Testis (tissue), 3 donors: ENCODE data around the gene ARSI. TPM values are rescaled to one million over a fixed set of nuclear protein-coding genes. Genes with fewer than 3 reads are reported as not detected.

ENCODE experiments used
- DNase-seq: peaks from one replicate; pipeline ENCODE4 v3.0.0-alpha.2; 2019
- H3K27ac ChIP-seq, 2 donors: fragments of 200-600 bp; sonication (generic); one replicate each; pipeline ENCODE4 v1.5.1; 2019
- H3K27me3 ChIP-seq: fragments of 200-600 bp; sonication (generic); one replicate; pipeline ENCODE4 v1.5.1; 2019
- H3K36me3 ChIP-seq: fragments of 200-600 bp; sonication (generic); one replicate; pipeline ENCODE4 v1.5.1; 2017; ENCODE audit warnings: low read depth; ENCODE audit errors: missing control alignments
- H3K4me1 ChIP-seq: fragments of 200-600 bp; sonication (generic); one replicate; pipeline ENCODE4 v1.5.1; 2019
- H3K4me3 ChIP-seq, 2 donors: fragments of 200-600 bp; sonication (generic); one replicate each; pipeline ENCODE4 v1.5.1; 2017 to 2019
- H3K9me3 ChIP-seq: fragments of 200-600 bp; sonication (generic); one replicate; pipeline ENCODE4 v1.5.1; 2017
- CTCF ChIP-seq, 3 experiments: fragments of 450-650 bp in 2 of 3; fragments of 200-600 bp in 1 of 3; sonication (generic) in 1 of 3; IDR thresholded peaks; one replicate each; pipeline ENCODE4 v1.5.1; 2016 to 2019; ENCODE audit warnings: antibody characterized with exemption in 3 of 3, mild to moderate bottlenecking in 2 of 3, moderate library complexity in 1 of 3
- POLR2A ChIP-seq: fragments of 450-650 bp; IDR thresholded peaks from one replicate; pipeline ENCODE4 v1.6.1; 2017; ENCODE audit warnings: antibody characterized with exemption, mild to moderate bottlenecking, moderate library complexity
- WGBS, 2 donors: methylation state at CpG; one replicate each; pipeline ENCODE4 v1.1.5; 2018; 5-methylcytosine and 5-hydroxymethylcytosine counted together
- intact Hi-C: fragments of 100-400 bp; cut with DNase I; formaldehyde crosslinking; loops from one replicate; pipeline ENCODE4 v1.15.1; 2023; ENCODE audit warnings: low total_unique reads
- polyA plus RNA-seq: library from polyadenylated mRNA; stranded (reverse); fragments of 350-450 nt; fragmentation: Illumina TruSeq; extraction: RNeasy Lipid Tissue Mini Kit (QIAGEN cat#74804); gene quantifications from one replicate; pipeline ENCODE4 v1.2.3, GENCODE V29; 2014; ENCODE audit warnings: low read depth, low replicate concordance; ENCODE audit not compliant: insufficient read depth
- total RNA-seq, 2 donors: library from RNA; depleted of rRNA; stranded (reverse); fragments of >200 nt; gene quantifications; one replicate each; pipeline ENCODE4 v1.2.3, GENCODE V29; 2016

The ARSI gene
- total and polyA plus RNA-seq, 3 donors from 2014 or later, result 0.79 to 0.93 (median 0.92) TPM

GRCh38 chr5:150323819-150324218 is 21.1 kb upstream of the ARSI start:
- DNase-seq, result no peak
- WGBS, 2 donors, result 84 to 91% methylated on average over 8 of the region's 8 CpGs
- intact Hi-C loops, result no loop called here

DNA sequence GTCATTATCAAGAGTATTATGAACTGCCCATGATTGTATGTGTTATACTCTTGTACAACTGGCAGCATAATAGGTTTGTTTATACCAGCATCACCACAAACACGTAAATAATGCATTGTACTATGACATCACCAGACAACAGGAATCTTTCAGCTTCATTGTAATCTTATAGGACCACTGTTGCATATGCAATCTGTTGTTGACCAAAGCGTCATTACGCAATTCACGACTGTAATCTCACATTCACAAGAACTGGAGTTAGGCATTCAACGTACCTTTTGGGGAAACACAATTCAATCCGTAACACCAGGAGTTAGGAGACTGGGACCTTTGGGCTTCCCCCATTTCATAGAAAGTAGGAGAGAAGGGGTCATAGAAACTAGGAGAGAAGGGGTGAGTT is 20.4 kb upstream of the ARSI start:
- Histone ChIP-seq H3K4me1 (no peaks in the 10 kb centered on the region), H3K4me3 (no peak overlapping the region), H3K27ac (no peak overlapping the region), H3K9me3 (no peaks in the 10 kb centered on the region), H3K27me3 (no peaks in the 10 kb centered on the region), H3K36me3 (no peaks in the 10 kb centered on the region)
- intact Hi-C loops, result no loop called here
- DNase-seq, result no peak
- 93 to 94% methylated on average over 6 of the region's 6 CpGs for WGBS, 2 donors
- no peak for TF ChIP-seq POLR2A
- TF ChIP-seq CTCF (IDR thresholded peaks at IDR 0.05), result no peak

More at GRCh38 chr5:150323819-150324218, 21.1 kb upstream of the ARSI start:
- Histone ChIP-seq H3K4me1 (no peaks in the 10 kb centered on the region), H3K27ac (no peak overlapping the region), H3K9me3 (no peaks in the 10 kb centered on the region), H3K36me3 (no peaks in the 10 kb centered on the region), H3K27me3 (no peaks in the 10 kb centered on the region), H3K4me3 (no peak overlapping the region)
- TF ChIP-seq POLR2A, result no peak
- no peak for TF ChIP-seq CTCF (IDR thresholded peaks at IDR 0.05)

DNA sequence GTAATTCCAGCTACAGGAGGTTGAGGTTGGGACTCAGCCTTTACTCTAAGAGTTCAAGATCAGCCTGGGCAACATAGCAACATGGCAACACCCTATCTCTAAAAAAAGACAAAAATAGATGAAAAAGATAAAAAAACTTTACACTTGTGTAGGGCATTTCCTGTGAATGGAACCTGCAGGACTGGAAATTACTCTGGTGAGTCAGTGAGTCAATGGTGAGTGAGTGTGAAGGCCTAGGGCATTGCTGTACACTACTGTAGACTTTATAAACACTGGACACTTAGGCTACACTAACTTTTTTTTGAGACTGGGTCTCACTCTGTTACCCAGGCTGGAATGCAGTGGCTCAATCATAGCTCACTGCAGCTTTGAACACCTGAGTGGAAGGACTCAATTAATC is 19.5 kb upstream of the ARSI start:
- intact Hi-C loops, result no loop called here
- no peaks in the 10 kb centered on the region for H3K4me1 ChIP-seq

GRCh38 chr5:150321784-150322183 is 19.1 kb upstream of the ARSI start:
- Histone ChIP-seq H3K4me3 (no peak overlapping the region), H3K4me1 (no peaks in the 10 kb centered on the region), H3K27me3 (no peaks in the 10 kb centered on the region), H3K9me3 (no peaks in the 10 kb centered on the region), H3K27ac (no peak overlapping the region), H3K36me3 (no peaks in the 10 kb centered on the region)
- 85 to 90% methylated on average over 1 of the region's 1 CpG for WGBS, 2 donors
- DNase-seq, result no peak
- TF ChIP-seq POLR2A, result no peak
- TF ChIP-seq CTCF (IDR thresholded peaks at IDR 0.05), result no peak
- intact Hi-C loops, result no loop called here

More for the DNA sequence above, 19.5 kb upstream of the ARSI start:
- Histone ChIP-seq H3K4me3 (no peak overlapping the region), H3K27ac (no peak overlapping the region), H3K27me3 (no peaks in the 10 kb centered on the region), H3K36me3 (no peaks in the 10 kb centered on the region), H3K9me3 (no peaks in the 10 kb centered on the region)
- no peak for DNase-seq
- no peak for TF ChIP-seq POLR2A
- no peak for TF ChIP-seq CTCF (IDR thresholded peaks at IDR 0.05)

GRCh38 chr5:150321211-150321610 is 18.5 kb upstream of the ARSI start:
- DNase-seq, result no peak
- no peaks in the 10 kb centered on the region for H3K27me3 ChIP-seq
- H3K4me3 ChIP-seq, result no peak overlapping the region
- no peaks in the 10 kb centered on the region for H3K9me3 ChIP-seq
- TF ChIP-seq POLR2A (no peak), CTCF (IDR thresholded peaks at IDR 0.05) (no peak)
- no peaks in the 10 kb centered on the region for H3K36me3 ChIP-seq
- intact Hi-C loops, result no loop called here
- H3K27ac ChIP-seq, result no peak overlapping the region
- 89 to 100% methylated on average over 1 of the region's 1 CpG for WGBS, 2 donors
- no peaks in the 10 kb centered on the region for H3K4me1 ChIP-seq
